Uterus (tissue), 2 donors: ENCODE measurements around the gene PTPRM.

Experiments
- CTCF ChIP-seq, 4 experiments: fragments of 200-600 bp in 2 of 4; fragments of 450-650 bp in 2 of 4; sonication (generic) in 2 of 4; IDR thresholded peaks; one replicate each; pipeline ENCODE4 v1.5.1; 2016 to 2019; ENCODE audit warnings: antibody characterized with exemption in 4 of 4, mild to moderate bottlenecking in 2 of 4, moderate library complexity in 1 of 4
- POLR2A ChIP-seq, 2 donors: fragments of 450-650 bp; IDR thresholded peaks; one replicate each; pipeline ENCODE4 v1.6.1; 2016; ENCODE audit warnings: antibody characterized with exemption in 2 of 2, mild to moderate bottlenecking in 1 of 2, moderate library complexity in 1 of 2

DNA sequence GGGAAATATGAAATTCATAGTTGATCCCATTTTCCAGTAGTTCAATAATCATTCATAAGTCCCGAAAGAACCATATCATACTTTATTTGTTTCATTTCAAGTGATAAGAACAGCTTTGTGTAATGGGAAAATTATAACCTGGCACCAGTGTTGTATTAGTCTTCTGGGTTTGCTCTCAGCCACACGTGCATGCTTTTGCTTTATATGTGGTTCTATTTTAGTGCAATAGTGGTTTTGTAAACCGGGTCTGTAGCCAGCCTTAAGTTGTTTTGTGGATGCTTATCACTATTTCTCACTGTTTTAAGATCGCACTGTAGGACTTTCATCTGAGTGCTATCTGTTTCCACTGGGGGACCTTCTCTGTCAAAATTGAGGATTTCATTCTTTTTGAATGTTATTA is 203.8 kb downstream of the PTPRM start:
- no peak for TF ChIP-seq CTCF (IDR thresholded peaks at IDR 0.05)
- TF ChIP-seq POLR2A (IDR thresholded peaks at IDR 0.05), result no peak
